NCI-H2081 (cell line): Measurements from ENCODE around the gene NFATC4.
"Not testable (repeated sequence)": the region's sequence is repeated elsewhere in the genome, so short reads cannot be mapped to it uniquely, and the experiment has no call there.

Source experiments
- DNase-seq, 2 experiments: peaks; one replicate each; lab custom pipeline; 2025; lab: John Stamatoyannopoulos, UW

NFATC4 gene

DNA sequence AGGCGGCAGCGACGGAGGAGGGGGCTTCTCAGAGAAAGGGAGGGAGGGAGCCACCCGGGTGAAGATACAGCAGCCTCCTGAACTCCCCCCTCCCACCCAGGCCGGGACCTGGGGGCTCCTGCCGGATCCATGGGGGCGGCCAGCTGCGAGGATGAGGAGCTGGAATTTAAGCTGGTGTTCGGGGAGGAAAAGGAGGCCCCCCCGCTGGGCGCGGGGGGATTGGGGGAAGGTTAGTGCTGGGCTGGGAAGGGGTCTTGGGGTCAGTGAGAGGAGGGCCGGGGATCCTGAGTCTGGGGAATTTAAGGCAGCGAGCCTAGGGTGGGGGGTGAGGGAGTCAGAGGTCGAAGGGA lies 203 bp downstream of the NFATC4 start:
- no peak for DNase-seq

DNA sequence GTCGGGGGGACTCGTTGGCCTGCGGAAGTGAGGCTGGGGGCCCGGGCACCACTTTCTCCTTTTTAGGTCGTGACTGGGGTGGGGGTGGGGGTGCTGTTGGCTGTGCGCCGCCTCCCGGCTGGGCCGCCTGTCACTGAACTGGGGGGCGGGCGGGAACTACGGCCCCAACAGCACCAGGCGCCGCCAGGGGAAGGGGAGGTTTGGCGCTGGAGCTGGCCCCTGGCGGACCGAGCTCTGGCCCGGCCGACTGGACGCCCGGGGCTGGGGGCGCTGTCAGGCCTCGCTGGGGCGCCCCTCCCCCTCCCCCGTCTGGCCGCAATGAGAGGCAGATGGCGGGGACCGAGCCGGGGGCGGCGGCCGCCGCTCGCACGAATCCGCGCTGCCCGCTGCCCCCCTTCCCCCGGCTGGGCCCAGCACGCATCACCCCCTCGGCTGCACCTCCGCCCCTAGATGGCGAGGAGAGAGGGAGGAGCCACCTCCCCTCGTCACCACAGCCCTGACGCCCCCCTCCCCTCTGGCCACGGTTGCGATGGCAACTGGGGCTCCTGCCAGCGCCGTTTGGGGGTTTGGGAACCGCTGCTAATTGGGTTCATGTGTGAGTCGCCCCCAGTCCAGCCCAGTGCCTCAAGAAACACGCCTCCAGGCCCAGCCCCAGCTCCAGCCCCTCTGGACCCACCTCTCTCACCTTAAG lies 723 bp downstream of the NFATC4 start:
- peak; percentile 41 to 52 for DNase-seq

DNA sequence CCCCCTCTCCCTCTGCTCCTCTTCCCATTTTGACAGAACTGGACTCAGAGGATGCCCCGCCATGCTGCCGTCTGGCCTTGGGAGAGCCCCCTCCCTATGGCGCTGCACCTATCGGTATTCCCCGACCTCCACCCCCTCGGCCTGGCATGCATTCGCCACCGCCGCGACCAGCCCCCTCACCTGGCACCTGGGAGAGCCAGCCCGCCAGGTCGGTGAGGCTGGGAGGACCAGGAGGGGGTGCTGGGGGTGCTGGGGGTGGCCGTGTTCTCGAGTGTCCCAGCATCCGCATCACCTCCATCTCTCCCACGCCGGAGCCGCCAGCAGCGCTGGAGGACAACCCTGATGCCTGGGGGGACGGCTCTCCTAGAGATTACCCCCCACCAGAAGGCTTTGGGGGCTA lies 1.5 kb downstream of the NFATC4 start:
- no peak for DNase-seq

DNA sequence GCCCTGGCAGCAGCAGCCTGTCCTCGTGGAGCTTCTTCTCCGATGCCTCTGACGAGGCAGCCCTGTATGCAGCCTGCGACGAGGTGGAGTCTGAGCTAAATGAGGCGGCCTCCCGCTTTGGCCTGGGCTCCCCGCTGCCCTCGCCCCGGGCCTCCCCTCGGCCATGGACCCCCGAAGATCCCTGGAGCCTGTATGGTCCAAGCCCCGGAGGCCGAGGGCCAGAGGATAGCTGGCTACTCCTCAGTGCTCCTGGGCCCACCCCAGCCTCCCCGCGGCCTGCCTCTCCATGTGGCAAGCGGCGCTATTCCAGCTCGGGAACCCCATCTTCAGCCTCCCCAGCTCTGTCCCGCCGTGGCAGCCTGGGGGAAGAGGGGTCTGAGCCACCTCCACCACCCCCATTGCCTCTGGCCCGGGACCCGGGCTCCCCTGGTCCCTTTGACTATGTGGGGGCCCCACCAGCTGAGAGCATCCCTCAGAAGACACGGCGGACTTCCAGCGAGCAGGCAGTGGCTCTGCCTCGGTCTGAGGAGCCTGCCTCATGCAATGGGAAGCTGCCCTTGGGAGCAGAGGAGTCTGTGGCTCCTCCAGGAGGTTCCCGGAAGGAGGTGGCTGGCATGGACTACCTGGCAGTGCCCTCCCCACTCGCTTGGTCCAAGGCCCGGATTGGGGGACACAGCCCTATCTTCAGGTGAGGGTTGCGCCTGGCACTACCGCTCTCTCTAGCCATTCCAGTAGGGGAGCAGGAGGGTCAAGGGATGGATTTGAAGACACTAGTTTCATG lies 2.1 kb downstream of the NFATC4 start:
- DNase-seq, result no peak

DNA sequence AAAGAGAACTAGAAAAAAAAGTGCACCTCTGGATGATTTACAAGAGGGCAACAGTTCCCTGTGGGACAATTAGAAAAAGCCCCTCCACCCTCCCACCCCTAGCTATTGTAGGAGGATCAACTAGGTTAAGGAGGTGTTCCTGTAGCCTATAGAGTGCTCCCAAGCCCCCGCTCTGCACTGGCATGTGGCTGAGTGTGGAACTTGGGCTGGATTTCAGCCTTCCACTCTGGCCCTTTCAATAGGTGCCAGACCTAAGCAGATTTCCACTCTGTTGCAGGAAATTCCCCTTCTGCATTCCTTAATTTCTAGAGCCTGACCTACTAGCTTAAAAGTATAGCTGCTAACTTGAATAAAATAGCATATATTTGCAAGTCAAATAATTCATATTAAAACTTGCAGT lies 2.8 kb downstream of the NFATC4 start:
- no peak for DNase-seq

DNA sequence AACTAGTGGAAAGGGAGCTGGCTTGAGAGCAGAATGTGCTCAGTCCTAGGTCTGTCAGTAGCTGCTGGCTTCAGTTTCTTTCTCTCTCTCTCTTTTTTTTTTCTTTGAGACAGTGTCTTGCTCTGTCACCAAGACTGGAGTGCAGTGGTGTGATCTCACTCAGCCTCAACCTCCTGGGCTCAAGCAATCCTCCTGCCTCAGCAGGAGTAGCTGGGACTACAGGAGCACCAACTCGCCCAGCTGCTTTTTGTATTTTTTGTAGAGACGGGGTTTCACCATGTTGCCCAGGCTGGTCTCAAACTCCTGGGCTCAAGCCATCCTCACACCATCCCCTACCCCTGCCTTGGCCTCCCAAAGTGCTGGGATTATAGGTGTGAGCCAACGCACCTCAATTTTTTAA lies 3.6 kb downstream of the NFATC4 start:
- not testable (repeated sequence) for DNase-seq

DNA sequence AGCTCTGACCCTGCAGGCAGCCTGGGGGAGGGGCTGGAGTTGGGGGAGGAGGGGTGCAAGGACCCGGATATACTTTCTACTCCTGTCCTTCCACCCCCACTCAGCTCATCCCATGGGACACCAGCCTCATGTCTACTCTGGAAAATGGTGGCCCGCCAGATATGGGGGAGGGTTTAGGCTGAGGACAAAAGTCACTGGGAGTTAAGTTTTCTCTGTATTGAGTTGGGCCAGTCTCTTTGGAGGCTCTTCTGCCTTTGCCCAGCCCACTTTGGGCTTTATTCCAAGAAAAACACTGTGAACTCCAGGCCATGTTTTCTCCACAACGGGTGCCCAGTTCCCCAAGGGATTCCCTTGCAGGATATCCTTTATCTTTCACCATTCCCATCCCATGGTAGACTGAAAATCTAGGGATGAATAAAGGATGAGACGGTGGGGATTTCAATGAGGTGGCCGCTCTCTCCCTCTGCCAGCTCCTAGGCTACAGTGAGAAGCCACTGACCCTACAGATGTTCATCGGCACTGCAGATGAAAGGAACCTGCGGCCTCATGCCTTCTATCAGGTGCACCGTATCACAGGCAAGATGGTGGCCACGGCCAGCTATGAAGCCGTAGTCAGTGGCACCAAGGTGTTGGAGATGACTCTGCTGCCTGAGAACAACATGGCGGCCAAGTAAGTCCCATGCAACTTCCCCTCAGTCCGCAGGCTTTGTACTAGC lies 4.9 kb downstream of the NFATC4 start:
- no peak for DNase-seq

DNA sequence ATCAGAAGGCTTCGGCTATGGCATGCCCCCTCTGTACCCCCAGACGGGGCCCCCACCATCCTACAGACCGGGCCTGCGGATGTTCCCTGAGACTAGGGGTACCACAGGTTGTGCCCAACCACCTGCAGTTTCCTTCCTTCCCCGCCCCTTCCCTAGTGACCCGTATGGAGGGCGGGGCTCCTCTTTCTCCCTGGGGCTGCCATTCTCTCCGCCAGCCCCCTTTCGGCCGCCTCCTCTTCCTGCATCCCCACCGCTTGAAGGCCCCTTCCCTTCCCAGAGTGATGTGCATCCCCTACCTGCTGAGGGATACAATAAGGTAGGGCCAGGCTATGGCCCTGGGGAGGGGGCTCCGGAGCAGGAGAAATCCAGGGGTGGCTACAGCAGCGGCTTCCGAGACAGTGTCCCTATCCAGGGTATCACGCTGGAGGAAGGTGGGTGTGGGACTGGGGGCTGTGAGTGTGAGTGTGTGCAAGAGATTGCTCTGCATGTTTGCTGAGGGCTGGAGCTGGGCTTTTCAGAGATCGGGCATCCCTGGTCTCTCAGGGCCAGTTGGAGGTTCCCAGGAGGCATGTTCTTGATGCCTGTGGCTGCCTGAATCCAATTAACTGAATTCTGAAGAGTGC lies 8.6 kb downstream of the NFATC4 start:
- no peak for DNase-seq

DNA sequence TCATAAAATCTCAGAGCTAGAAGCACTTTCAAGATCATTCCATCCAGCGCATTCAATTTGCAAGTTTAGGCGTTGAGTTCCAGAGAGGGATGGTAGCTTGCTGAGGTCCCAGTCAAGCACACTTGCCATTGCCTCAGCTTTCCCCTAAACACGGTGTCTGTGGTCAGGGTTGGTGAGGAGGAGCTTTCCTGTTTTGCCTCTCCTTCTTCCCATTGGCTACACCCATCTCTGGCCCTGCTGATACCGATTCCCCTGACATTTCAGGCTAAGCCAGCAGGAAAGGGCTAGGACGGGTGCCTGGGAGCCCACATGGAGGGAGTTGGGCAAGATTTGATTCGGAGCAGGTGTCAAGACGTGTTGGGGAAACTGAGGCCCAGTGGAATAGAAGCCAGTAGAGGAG lies 9.1 kb downstream of the NFATC4 start:
- no peak for DNase-seq

DNA sequence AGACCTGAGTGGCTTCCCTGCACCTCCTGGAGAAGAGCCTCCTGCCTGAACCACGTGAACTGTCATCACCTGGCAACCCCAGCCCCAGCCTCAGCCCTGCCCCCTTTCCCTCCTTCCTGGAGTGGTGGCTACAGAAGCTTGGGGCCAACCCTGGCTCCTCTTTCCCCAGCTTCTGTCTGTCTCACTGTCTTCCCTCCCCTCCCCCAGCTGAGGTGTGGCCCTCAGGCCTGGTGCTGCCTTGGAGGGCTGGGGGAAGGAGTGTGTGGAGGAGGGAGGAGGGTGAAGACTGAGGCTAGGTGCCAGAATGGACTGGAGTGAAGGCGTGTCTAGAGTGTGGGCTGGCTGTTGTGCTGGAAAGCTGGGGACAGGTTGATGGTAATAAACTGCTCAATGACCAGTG lies 9.7 kb downstream of the NFATC4 start:
- no peak for DNase-seq

DNA sequence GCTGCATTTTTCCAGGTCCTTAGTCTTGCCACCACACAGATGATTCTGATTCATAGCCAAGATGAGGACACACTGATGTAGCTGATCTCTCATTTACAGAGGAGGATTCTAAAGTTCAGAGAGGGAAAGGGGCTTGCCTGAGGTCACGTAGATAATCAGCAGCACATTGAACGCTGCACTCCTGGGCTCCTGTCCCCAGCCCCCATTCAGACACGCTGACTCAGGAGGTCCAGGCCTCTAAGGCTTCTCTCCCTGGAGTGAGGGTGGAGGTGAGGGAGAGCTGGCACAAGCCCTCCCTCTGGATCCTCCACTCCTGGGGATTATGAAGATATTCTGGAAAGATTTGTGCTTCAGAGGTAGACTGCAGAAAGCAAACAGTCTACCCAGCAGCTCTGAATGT lies 10.3 kb downstream of the NFATC4 start:
- no peak for DNase-seq

DNA sequence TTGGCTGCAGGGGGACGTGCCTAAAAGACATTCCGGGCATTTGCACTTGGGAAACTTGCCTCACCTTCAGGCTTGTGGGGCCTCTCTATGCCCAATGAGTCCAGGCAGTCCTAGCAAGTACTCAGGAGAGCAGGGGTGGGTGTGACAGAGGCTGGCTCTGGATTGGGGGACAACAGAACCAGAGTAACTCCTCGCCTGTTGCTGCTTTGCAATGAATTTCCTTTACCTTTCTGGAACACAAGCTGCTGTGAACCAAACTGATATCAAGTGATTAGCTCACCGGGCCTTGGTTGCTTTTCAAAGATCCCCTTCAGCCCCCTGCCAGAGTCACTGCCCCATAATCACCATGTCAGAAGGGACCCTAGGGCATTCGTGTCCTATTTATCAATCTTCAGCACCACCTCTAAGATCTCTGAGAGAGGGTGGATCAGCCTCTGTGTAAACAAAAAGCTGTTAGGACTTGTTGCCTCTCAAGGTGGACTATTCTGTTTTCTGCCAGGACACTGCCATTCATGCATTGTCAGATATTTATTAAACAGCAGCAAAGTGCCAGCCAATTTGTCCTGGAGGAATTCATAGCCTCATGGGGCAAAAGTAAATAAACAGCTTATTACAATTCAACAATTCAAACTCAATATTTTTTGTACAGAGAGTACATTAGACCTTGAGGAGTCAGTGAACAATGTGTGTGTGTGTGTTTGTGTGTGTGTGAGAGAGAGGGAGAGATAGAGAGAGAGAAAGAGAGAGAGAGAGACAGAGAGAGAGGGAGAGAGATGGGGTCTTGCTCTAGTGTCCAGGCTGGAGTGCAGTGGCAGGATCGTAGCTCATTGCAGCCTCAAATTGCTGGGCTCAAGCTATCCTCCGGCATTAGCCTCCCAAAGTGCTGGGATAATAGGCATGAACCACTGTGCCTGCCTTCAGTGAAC lies 11.3 kb downstream of the NFATC4 start:
- no peak for DNase-seq

DNA sequence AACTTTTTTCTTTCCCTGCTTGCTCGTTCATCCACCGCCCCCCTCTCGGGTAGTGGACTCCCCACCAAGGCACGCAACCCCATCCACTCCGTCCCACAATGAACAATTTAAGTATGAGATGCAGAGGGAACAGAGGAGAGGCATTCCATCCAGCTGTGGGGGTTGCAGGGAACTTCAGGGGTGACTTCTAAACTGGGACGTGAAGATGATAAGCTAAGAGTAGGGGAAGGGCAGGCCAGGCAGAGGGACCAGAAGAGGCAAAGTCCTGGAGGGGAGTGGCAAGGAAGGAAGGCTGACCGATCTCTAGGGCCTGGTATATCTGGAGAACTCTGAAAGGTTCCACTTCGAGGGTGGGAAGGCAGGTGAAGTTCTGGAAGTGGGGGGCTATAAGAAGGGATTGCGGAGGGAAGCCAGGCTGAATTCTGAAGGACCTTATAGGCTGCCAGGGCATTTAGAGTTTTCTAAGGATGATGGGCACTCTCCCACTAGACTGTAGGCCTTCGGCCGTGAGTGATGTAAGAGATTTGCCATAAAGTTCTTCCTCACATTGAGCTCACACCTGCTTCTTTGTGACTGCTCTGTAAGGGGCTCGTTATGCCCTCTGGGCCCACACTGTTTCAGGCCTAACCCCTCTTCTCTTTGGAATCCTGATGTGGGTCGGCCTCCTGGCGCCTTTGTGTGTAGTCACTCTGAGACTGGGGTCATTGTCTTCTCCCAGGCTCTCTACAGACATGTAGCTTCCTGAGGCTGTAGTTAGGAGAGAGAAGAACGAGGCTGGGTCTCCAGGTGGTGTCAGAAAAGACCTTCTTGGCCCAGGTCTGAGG lies 12.1 kb downstream of the NFATC4 start:
- DNase-seq, result no peak

DNA sequence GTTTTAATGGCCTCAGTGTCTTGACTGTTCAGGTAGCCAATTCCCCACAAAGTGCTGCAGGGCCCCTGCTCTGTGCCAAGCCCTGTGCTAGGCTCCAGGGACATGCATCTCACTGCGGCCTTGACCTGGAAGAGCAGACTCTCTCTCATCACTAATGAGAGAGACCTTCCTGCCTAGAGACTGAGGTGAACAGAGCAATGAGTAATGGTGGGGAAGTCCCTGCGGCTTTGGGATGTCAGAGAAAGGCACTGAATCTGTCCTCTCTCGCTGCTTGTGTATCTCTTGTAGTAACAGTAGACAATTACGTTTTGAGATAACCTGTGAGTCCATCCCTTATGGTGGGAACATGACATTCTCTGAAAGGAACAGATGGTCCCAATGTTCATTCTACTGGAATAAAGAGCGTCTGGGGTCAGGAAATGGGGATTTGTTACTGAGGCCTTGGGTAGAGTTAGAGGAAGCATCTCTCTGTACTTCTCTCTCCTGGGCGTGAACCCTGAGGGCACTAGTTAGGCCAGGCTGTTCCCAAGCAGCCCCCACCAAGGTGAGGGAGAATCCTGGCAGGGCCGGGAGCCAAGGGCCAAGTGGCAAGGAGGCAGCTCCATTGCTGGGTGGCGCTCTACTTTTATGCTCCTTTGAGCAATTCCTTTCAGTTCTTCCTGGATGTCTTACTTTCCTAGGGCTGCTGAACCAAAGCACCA lies 13.5 kb downstream of the NFATC4 start:
- DNase-seq, result no peak

DNA sequence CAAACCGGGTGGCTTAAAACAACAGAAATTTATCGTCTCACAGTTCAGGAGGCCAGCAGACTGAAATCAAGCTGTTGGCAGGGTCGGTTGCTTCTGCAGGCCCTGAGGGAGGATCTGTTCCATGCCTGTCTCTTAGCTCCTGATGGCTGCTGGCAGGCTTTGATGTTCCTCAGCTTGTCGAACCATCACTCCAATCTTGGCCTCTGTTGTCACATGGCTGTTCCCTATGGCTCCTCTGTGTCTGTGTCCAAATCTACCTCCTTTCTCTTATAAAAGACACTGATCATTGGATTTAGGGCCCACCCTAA lies 14.0 kb downstream of the NFATC4 start:
- DNase-seq, result no peak

DNA sequence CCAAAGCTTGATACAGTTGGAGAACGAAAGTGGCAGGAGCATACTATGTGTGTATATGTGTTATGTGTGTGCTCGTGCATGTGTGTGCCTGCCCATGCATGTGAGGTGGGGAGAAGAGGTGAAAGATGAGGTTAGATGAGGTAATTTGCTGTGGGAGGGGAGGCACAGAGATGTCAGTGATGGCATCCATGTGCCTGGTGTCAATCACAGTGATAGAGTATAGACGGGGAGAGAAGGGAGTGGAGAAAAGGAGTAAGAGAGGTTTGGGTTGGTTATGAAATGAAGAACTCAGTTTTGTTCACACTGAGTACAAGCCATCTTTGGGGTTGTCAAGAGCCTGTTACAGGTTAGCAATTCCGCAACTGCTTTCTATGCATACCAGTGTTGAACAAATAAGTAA lies 16.2 kb downstream of the NFATC4 start:
- no peak for DNase-seq

DNA sequence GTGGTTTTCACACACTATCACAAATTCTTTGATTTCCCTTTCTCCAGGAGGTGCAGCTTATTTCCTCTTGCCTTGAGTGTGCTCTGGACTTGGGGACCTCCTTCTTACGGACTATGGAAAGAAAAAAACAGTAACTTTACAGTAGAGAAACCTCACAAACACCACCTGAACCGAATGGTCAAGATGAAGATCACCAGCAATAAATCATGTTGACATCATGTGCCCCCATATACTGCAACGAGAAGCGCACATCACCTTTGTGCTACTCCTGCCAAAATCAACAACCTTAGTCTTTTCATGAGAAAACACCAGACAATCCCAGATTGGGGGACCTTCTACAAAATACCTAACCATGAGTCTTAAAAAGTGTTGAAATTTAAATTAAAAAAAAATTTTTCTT lies 17.5 kb downstream of the NFATC4 start:
- no peak for DNase-seq

DNA sequence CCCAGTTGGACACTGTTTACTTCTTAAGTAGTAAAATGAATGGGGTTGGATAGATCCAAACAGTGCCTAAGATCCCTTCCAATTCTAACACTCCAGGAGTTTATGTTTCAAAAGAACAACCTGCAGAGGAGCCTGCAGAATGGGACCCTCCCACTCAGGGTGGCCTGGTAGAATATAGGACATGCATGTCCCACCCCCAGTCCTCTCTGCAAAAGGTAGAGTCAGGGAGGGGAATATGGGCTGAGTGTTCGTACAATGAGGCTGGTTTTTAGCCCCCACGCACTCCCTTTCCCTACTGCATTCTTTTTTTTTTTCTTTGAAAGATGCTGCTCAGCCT lies 19.0 kb downstream of the NFATC4 start:
- DNase-seq, result no peak

DNA sequence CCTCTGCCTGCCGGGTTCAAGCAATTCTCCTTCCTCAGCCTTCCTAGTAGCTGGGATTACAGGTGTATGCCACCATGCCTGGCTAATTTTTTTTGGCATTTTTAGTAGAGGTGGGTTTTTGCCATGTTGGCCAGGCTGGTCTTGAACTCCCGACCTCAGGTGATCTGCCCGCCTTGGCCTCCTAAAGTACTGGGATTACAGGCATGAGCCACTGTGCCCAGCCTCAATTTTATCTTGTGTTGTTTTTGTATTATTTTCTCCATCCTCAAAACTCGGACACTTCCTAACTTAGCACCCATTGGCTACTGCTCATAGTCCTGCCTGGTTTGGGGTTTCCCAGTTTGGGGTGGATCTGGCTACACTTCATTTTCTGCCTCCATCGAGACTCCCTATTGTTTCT lies 19.6 kb downstream of the NFATC4 start:
- DNase-seq, result not testable (repeated sequence)

DNA sequence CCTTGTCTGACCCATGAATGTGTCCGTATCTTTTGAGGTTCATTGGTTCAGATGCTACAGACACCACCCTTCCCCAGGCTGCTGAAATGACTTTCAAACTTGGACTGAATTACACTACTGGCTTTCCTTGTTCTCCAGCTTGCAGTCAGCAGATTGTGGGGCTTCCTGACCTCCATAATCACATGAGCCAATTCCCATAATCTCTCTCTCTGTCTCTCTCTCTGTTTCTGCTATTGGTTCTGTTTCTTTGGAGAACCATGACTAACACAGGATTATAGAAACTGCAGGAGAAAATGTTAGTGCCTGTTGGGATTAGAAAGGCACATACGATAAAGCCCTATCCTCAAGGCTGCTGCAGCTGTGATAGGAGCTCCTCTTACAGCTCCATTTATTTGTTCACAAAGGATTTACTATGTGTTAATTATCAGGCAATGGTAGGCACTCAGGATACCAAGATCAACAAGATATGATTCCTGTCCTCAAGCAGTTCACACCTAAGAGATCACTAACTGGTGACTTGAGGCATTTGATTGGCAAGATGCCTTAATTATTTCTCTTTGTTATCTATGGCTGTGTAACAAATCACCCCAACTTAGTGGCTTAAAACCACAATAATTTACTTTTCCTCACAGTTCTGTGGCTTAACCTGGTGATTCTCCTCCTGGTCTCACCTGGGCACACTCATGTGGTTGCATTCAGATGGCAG lies 20.6 kb downstream of the NFATC4 start:
- DNase-seq, result no peak
